ENCODE data around the gene FBXO2. TPM values are rescaled to one million over a fixed set of nuclear protein-coding genes. Genes with fewer than 3 reads are reported as not detected.

Gene FBXO2
- total RNA-seq, 2 experiments from 2014 or later = 3.2 to 3.7 TPM

DNA sequence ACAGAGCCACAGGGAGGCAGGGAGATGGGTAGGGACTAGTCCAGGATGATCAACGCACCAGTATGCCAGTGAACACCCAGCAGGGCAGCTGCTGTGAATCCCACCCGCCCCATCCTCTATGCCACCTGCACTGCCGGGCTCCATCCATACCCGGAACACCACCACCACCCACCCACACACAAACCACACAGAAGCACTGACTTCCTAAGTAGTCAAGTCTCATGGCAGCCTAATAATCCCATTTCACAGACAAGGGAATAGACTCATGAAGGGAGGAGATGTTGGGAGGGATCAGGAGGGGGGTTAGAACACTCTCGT, 43.6 kb upstream of the FBXO2 start:
- Mint-ChIP-seq H3K4me3 (no peak overlapping the region), H3K27me3 (peaks cover 20% of the 10 kb centered on the region), H3K4me1 (ENCODE audit: low read depth) (peaks cover 12% of the 10 kb centered on the region), H3K36me3 (ENCODE audit: low read depth) (no peaks in the 10 kb centered on the region), H3K27ac (no peak overlapping the region), H3K9me3 (no peaks in the 10 kb centered on the region)
- peaks cover 11 to 12% of the 10 kb centered on the region in 2 experiments for H3K27me3 ChIP-seq (ENCODE audit: control insufficient read depth in 1 of 2, insufficient read depth in 2 of 2, low read length in 2 of 2)
- CTCF ChIA-PET = no interaction called here
- ATAC-seq (ENCODE audit: poor library complexity) (no peak), DNase-seq (no peak)
- H3K4me3 ChIP-seq (ENCODE audit: low read length) = no peak overlapping the region
- no peaks in the 10 kb centered on the region for H3K36me3 ChIP-seq (ENCODE audit: insufficient read depth, low read length)
- H3K27ac ChIP-seq (ENCODE audit: low read depth in 1 of 2, low read length in 2 of 2) = no peak overlapping the region
- POLR2A ChIA-PET = interaction anchor here (1.4 kb wide), 1 partner anchor 16 kb away, joined by 5 read pairs; no protein-coding TSS in a partner anchor
- H3K9me3 ChIP-seq (ENCODE audit: control insufficient read depth in 1 of 2, insufficient read depth in 1 of 2, low read length in 2 of 2) = no peaks in the 10 kb centered on the region
- no peak for TF ChIP-seq CTCF (IDR thresholded peaks at IDR 0.05)
- peaks cover 13% of the 10 kb centered on the region for H3K4me1 ChIP-seq (ENCODE audit: insufficient read depth, low read length)
- intact Hi-C loops (cut with DNase I, micrococcal nuclease) = no loop called here

- no peak for TF ChIP-seq CTCF (IDR thresholded peaks at IDR 0.05)
- Histone ChIP-seq H3K27me3 (ENCODE audit: control insufficient read depth in 1 of 2, insufficient read depth in 2 of 2, low read length in 2 of 2) (peaks cover 13 to 17% of the 10 kb centered on the region in 2 experiments), H3K36me3 (ENCODE audit: insufficient read depth, low read length) (no peaks in the 10 kb centered on the region), H3K4me3 (ENCODE audit: low read length) (no peak overlapping the region), H3K27ac (ENCODE audit: low read depth in 1 of 2, low read length in 2 of 2) (no peak overlapping the region), H3K4me1 (ENCODE audit: insufficient read depth, low read length) (peaks cover 18% of the 10 kb centered on the region), H3K9me3 (ENCODE audit: control insufficient read depth in 1 of 2, insufficient read depth in 1 of 2, low read length in 2 of 2) (peaks cover 0 to 2% of the 10 kb centered on the region in 2 experiments)
- no peak for DNase-seq
- CTCF ChIA-PET = interaction anchor here (0.9 kb wide), 1 partner anchor 22 kb away, joined by 4 read pairs; no protein-coding TSS in a partner anchor
- no peak for ATAC-seq (ENCODE audit: poor library complexity)
- no peaks in the 10 kb centered on the region for H3K36me3 Mint-ChIP-seq (ENCODE audit: low read depth)
- H3K27me3 Mint-ChIP-seq = peaks cover 25% of the 10 kb centered on the region
- H3K27ac Mint-ChIP-seq = no peak overlapping the region
- H3K4me3 Mint-ChIP-seq = no peak overlapping the region
- no peaks in the 10 kb centered on the region for H3K9me3 Mint-ChIP-seq
- H3K4me1 Mint-ChIP-seq (ENCODE audit: low read depth) = peaks cover 17% of the 10 kb centered on the region
- intact Hi-C loops (cut with DNase I, micrococcal nuclease) = no loop called here
- POLR2A ChIA-PET = interaction anchor here (1.4 kb wide), 1 partner anchor 16 kb away, joined by 5 read pairs; no protein-coding TSS in a partner anchor
Measured at GRCh38 chr1:11697188-11697892, 43.1 kb upstream of the FBXO2 start.

GRCh38 chr1:11695861-11696260, 41.6 kb upstream of the FBXO2 start:
- intact Hi-C loops (cut with DNase I, micrococcal nuclease) = no loop called here
- ATAC-seq (ENCODE audit: poor library complexity) = no peak

More at GRCh38 chr1:11695861-11696260, 41.6 kb upstream of the FBXO2 start:
- no peak overlapping the region for H3K4me3 Mint-ChIP-seq
- peaks cover 0 to 8% of the 10 kb centered on the region in 2 experiments for H3K9me3 ChIP-seq (ENCODE audit: control insufficient read depth in 1 of 2, insufficient read depth in 1 of 2, low read length in 2 of 2)
- H3K4me1 Mint-ChIP-seq (ENCODE audit: low read depth) = peaks cover 18% of the 10 kb centered on the region
- H3K4me1 ChIP-seq (ENCODE audit: insufficient read depth, low read length) = peaks cover 28% of the 10 kb centered on the region
- no peak for TF ChIP-seq CTCF (IDR thresholded peaks at IDR 0.05)
- DNase-seq = no peak
- no peaks in the 10 kb centered on the region for H3K9me3 Mint-ChIP-seq
- H3K27me3 Mint-ChIP-seq = peaks cover 26% of the 10 kb centered on the region
- H3K36me3 ChIP-seq (ENCODE audit: insufficient read depth, low read length) = no peaks in the 10 kb centered on the region
- H3K27ac Mint-ChIP-seq = no peak overlapping the region
- H3K4me3 ChIP-seq (ENCODE audit: low read length) = no peak overlapping the region
- no peaks in the 10 kb centered on the region for H3K36me3 Mint-ChIP-seq (ENCODE audit: low read depth)
- POLR2A ChIA-PET = no interaction called here
- CTCF ChIA-PET = interaction anchor here (0.6 to 1.1 kb wide), 2 partner anchors 24 to 32 kb away, joined by 3 to 4 read pairs; partner anchors contain the start of gene FBXO6
- peaks cover 15 to 19% of the 10 kb centered on the region in 2 experiments for H3K27me3 ChIP-seq (ENCODE audit: control insufficient read depth in 1 of 2, insufficient read depth in 2 of 2, low read length in 2 of 2)
- no peak overlapping the region for H3K27ac ChIP-seq (ENCODE audit: low read depth in 1 of 2, low read length in 2 of 2)

Data from CD4-positive, alpha-beta T cell (primary cell).